Bone marrow (tissue), 2 donors: ENCODE data around the gene FGGY.
"Not testable (repeated sequence)": the region's sequence is repeated elsewhere in the genome, so short reads cannot be mapped to it uniquely, and the experiment has no call there.

Experiments used
- DNase-seq, 2 donors: peaks; one replicate each; lab custom pipeline; 2025; lab: John Stamatoyannopoulos, UW

The FGGY gene

GRCh38 chr1:59289570-59289969 lies 7.3 kb upstream of the FGGY start:
- no peak for DNase-seq

DNA sequence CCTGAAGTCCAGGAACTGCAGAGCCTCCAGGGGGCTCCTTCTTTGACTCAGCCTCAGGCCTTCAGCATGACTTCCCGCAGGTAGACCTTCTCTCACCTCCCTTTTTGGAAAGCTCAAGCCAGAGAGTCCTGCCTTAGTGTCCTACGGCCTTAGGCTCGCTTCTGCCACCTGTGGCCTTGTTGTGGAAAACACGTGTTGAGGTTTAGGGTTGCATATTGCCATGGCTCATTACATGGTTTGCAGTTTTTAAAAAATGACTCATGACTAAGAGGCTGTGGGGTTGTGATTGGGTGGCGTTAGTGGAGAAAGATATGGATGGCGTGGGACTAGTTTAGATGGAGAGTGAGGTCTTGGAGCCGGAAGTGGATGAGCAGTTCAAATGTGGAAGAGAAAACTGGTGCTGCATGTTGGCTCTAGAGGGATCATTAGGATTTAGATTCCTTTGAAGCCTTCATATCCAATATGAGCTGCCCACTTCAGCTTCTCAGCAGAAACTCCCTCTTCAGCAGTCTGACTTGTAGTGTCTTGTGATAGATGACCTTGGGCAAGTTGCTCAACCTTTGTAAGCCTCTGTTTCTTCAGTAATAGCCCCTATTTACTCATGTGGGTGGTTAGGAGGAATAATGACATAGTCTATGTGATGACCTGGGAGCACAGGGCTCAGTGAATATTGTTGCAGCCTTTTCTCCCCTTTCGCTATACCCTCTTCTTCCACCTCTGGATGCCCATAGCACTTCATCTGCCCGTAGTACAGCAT lies 6.5 kb upstream of the FGGY start:
- DNase-seq, result no peak

DNA sequence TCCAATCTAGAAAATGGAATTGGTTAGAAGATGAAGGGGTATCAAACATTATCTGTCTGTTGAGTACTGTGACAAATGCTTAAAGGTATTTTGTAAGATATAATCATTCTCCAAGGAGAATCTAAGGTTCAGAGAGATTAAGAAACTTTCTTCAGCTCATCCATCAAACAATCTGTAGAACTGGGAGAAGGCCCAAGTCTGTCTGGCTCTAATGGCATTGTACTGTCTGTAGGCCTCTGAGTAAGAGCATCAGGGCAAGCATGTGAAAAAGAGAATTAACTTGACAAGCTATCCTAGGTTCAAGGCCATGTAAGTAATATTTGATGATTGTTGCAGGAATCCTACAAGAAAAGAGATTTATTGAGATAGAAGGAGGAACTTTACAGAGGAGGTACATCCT lies 5.3 kb upstream of the FGGY start:
- DNase-seq, result no peak

DNA sequence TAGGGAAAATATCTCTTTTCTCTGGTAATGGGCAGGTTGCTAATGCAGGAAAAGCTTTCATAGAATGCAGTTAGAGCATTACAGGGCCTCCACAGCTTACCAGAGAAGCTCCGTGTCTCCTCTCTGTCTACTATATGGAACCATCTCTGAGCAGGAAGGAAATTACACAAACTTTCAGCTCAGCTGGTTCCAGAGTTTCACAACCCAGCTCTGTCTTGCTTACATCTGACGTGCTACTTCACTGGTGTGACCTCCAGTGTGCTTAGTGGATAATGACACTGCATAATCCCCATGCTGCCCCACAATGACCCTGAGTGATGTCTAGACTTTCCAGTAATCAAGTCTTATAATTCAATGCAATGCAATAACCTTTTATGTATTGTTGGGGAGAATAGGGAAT lies 4.3 kb upstream of the FGGY start:
- peak; percentile 13 to 89 for DNase-seq

GRCh38 chr1:59293206-59293605 lies 3.7 kb upstream of the FGGY start:
- DNase-seq, result no peak

DNA sequence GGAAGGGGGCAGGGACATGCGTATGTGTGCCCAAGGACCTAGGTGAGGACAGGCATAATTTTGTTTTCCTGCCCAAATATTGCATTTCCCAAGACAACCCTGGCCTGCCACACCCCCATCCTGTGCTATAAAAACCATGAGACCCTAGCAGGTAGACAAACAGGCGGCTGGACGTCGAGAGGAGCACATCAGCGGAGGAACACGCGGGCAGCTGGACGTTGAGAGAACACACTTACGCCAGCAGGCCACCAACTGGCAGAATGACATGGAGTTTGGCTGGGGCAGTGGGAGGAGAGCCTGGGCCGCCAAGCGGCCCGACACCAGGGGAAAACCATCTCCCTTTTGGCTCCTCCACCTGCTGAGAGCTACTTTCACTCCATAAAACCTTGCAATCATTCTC lies 3.0 kb upstream of the FGGY start:
- DNase-seq, result no peak

DNA sequence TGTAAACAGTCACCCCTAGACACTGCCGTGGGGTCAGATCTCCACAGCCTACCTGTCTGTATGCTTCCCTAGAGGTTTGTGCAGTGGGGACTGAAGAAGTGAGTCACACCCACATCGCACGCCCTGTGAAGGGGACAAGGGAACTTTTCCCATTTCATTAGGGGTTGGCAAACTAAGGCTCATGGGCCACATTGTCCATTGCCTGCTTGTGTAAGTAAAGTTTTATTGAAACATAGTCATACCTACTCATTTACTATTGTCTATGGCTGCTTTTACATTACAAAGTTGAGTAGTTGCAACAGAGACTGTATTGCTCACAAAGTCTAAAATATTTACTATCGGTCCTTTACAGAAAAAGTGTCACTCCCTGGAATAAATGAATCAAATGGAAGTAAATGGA lies 2.5 kb upstream of the FGGY start:
- no peak for DNase-seq

DNA sequence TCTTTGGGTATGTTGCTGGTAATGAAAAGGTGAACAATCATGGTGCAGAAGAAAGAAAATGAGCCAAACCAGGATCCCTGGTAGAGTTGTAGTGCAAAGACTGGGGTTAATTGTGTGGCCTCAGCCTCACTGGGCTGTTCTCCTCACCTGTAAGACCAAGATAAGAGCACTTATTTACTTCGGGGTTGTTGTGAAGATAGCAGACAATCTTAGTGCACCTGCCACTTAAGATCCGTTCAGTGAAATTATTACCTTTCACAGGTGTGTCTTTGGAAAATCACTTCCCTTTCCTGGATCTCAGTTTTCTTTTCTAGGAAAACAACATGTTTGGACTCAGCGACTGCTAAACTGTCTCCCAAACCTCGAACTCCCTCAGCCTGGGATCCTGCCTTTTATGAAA lies 1.3 kb upstream of the FGGY start:
- DNase-seq, result no peak

DNA sequence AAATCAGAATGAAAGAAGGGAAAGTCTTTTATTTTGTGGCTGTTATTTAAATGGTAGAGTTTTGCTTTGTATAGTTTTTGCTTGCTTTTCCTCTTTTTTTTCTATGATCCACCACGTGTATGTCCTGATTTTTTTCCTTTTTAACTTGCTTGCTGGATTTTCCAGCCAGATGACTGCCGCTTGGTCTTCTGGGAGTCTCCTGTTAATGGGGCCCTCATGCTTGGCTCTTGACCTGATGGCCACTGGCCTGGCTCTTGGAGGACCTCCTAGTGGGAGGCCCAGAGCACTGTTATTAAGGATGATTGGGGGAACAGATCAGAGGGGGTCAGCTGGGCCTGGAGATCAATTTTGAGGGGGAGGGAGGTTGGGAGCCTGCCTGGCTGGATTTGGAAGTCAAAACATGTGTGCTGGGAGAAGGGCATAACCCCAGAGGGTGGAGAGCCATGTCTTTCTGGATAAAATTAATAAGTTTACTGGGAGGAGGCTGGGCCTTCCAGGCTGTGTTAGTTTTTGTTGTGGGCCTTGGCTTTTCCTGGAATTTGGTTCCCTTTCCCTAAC lies 1.2 kb downstream of the FGGY start:
- DNase-seq, result no peak

DNA sequence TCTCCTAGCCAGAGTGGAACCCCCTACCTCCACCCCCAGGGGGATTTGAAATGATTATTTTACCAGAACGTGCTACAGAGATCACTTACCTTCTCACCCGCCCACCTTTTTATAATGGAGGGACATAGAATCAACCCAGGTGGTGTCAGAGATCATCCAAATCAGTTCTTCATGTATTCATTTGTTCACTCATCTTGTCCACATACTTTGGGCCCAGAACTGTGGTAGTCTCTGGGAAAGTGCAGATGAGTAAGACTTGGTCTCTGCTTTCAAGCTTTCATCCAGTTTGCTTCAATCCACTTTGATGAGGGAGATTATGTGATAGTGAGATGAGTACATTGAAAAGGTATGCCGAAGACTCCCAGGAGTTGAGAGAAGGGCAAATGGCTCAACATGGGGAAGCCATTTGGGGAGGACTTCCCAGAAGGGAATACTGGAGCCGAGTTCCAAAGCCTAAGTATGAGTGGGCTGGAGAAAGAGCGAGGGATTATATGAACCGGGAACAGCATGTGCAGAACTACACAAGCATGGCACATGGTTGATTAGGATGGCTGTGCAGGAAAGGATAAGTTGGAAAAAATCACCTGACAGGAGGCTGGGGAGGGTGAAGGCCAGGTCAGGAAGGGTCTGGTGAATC lies 1.9 kb downstream of the FGGY start:
- no peak for DNase-seq

- DNase-seq, result not testable (repeated sequence)
Measured at GRCh38 chr1:59299670-59300069, 2.8 kb downstream of the FGGY start.

DNA sequence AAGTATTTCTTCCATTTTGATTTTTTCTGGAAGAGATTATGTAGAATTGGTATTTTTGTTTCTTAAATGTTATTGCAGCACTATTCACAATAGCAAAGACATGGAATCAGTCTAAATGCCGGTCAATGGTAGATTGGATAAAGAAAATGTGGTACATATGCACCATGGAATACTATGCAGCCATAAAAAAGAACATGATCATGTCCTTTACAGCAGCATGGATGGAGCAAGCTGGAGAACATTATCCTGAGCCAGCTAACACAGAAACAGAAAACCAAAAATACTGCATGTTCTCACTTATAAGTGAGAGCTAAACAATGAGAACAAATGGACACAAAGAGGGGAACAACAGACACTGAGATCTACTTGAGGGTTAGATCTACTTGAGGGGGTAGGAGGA lies 5.4 kb downstream of the FGGY start:
- no peak for DNase-seq

DNA sequence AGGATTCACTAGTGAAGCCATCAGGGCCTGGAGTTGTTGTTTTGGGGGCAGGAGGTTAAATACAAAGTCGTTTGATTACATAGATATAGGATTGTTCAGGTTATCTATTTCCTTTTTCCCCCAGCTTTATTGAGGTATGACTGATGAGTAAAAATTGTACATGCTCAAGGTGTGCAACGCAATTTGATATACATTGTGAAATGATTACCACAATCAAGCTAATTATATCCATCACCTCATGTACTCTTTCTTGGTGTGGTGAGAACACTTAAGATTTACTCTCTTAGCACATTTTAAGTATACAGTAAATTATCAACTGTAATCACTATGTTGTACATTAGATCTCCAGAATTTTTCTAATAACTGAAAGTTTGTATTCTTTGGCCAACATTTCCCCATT lies 6.0 kb downstream of the FGGY start:
- no peak for DNase-seq

DNA sequence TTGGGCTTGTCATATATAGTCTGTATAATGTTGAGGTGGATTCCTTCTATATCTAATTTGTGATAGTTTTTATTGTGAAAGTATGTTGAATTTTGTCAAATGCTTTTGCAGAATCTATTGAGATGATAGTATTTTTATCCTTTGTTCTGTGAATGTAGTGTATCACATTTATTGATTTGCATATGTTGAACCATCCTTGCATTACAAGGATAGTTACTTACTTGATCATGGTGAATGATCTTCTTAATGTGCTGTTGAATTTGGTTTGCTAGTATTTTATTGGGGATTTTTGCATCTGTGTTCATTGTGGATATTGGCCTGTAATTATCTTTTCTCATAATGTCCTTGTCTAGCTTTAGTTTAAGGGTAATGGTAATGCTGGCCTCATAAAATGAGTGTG lies 8.3 kb downstream of the FGGY start:
- no peak for DNase-seq

GRCh38 chr1:59307591-59307990 lies 10.7 kb downstream of the FGGY start:
- no peak for DNase-seq

GRCh38 chr1:59308839-59309238 lies 11.9 kb downstream of the FGGY start:
- no peak for DNase-seq

GRCh38 chr1:59309392-59309791 lies 12.5 kb downstream of the FGGY start:
- no peak for DNase-seq

GRCh38 chr1:59309795-59310548 lies 13.1 kb downstream of the FGGY start:
- no peak for DNase-seq

DNA sequence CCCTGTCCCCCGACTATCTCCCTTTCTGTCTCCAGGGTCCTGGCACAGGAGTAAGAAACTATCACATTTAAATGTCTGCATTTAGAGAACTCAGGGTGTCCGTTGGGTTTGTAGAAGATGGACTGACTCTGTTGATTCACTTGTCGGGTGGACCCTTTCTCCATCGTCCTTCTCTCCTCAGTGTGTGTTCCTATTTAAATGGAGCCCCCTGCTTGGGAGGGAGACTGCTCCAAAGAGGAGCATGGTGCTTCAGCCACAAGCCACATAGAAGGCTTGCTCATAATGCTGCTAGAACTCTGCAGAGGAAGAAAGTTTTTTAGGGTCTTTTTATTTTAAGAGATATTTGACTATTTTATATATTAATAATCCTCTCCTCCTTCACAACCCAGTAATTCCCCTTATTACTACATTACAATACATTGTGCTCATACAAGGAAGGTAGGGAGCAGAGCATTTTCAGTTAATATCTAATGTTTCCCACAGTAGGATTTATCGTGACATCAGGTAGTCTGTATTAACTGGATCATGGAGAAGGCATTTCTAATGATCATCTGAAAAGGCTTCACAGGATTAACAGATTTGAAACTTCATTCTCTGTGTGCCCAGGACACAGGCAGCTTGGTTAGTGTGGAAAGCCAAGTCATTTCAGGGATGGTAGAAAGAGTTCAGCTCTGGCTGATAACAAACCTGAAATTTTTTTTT lies 13.8 kb downstream of the FGGY start:
- no peak for DNase-seq

DNA sequence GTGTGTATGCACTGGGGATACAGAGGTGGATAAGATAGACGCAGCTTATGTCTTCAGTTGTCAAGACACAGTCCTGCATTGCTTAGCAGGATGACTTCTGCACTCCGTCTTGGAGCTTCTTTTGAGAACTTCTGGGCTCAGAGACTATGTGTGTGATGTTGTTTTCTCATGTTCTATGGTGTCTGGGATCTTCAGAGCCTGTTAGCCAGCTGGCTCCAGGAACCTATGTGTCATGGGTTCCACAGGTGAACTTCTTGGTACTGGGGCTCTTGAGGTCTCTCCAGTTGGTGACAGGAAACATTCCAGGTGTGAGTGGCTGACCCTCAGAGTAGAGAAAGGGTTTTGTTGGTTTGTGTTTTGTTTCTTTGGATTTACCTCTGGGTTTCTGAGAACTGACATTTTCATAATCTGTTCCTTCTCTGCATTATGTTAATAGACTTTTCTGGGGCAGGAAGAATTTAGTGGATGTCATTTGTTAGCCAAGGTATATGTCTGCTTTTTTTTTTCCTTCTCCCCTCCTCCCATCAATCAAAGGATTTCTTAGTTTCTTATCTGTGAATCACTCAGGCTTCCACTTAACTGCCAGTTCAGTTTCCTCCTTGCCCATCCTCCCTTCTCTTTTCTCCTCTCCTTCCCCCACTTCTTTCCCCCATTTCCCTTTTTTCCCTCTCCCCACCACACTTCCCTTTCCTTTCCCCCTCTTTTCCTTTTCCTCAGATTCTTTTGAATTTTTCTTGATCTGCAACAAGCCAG lies 18.1 kb downstream of the FGGY start:
- no peak for DNase-seq
